PC-3 (cell line): Measurements from ENCODE around the gene KIAA1328. TPM values are rescaled to one million over a fixed set of nuclear protein-coding genes. Genes with fewer than 3 reads are reported as not detected.

ENCODE experiments used
- ATAC-seq: fragments of 200-7000 bp; cut with Tn5 transposase; 2 replicates; pipeline ENCODE4 v1.9.1; 2020; ENCODE audit warnings: mild to moderate bottlenecking, moderate library complexity
- BruUV-seq: library from RNA; stranded (reverse); fragments of 400-500 nt; replicated peaks from 2 replicates; lab custom pipeline; 2021; lab: Mats Ljungman, UMichigan
- CTCF ChIA-PET: fragments of 300-600 bp; sonication (Branson Sonifier 250); formaldehyde crosslinking; loops from one replicate; lab custom pipeline; 2022; ENCODE audit warnings: antibody characterized with exemption; lab: Charles Lee
- POLR2A ChIA-PET: fragments of 300-600 bp; sonication (Branson Sonifier 250); formaldehyde crosslinking; loops from one replicate; lab custom pipeline; 2022; ENCODE audit warnings: antibody characterized with exemption; ENCODE audit not compliant: unreplicated experiment; lab: Charles Lee
- DNase-seq: peaks from one replicate; pipeline ENCODE4 v3.0.0-alpha.2; 2015
- H2AFZ ChIP-seq: fragments of 300-600 bp; sonication (generic); 2 replicates; pipeline ENCODE4 v1.6.0; 2016; ENCODE audit warnings: antibody characterized with exemption, low read length
- H3F3A ChIP-seq: fragments of 300-600 bp; sonication (generic); one replicate; pipeline ENCODE4 v1.6.0; 2017; ENCODE audit warnings: antibody characterized with exemption, low read length, control low read depth, mild to moderate bottlenecking; ENCODE audit not compliant: unreplicated experiment
- H3K27ac ChIP-seq: fragments of 300-600 bp; sonication (generic); 2 replicates; pipeline ENCODE4 v1.5.1; 2016; ENCODE audit warnings: mild to moderate bottlenecking, low read length
- H3K27me3 ChIP-seq: fragments of 300-600 bp; sonication (generic); 2 replicates; pipeline ENCODE4 v1.6.1; 2016; ENCODE audit warnings: low read length, mixed read lengths
- H3K36me3 ChIP-seq: fragments of 300-600 bp; sonication (generic); 2 replicates; pipeline ENCODE4 v1.6.1; 2016; ENCODE audit warnings: low read depth, mixed run types, low read length, mixed read lengths
- H3K4me1 ChIP-seq: fragments of 300-600 bp; sonication (generic); 2 replicates; pipeline ENCODE4 v1.5.1; 2016; ENCODE audit warnings: low read length; ENCODE audit not compliant: insufficient read depth
- H3K4me2 ChIP-seq: fragments of 300-600 bp; sonication (generic); 2 replicates; pipeline ENCODE4 v1.6.0; 2016; ENCODE audit warnings: low read length
- H3K4me3 ChIP-seq: fragments of 300-600 bp; sonication (generic); 2 replicates; pipeline ENCODE4 v1.5.1; 2016; ENCODE audit warnings: mild to moderate bottlenecking, low read length, mixed read lengths
- H3K79me2 ChIP-seq: fragments of 300-600 bp; sonication (generic); 2 replicates; pipeline ENCODE4 v1.6.1; 2017; ENCODE audit warnings: low read length, mixed read lengths
- H3K9ac ChIP-seq: fragments of 300-600 bp; sonication (generic); 2 replicates; pipeline ENCODE4 v1.6.0; 2016; ENCODE audit warnings: mild to moderate bottlenecking, low read length
- H3K9me2 ChIP-seq: fragments of 300-600 bp; sonication (generic); replicated peaks from 2 replicates; pipeline ENCODE4 v1.6.1; 2016; ENCODE audit warnings: mixed run types, low read length, mixed read lengths
- H3K9me3 ChIP-seq: fragments of 300-600 bp; sonication (generic); 2 replicates; pipeline ENCODE4 v1.6.1; 2016; ENCODE audit warnings: low read length, mixed read lengths
- H4K20me1 ChIP-seq: fragments of 300-600 bp; sonication (generic); 2 replicates; pipeline ENCODE4 v1.6.1; 2016; ENCODE audit warnings: low read length, mixed read lengths
- CTCF ChIP-seq: fragments of 300-600 bp; sonication (generic); conservative IDR thresholded peaks from 2 replicates; pipeline ENCODE4 v1.5.1; 2017; ENCODE audit warnings: antibody characterized with exemption, low read depth, mild to moderate bottlenecking, low read length
- EZH2 ChIP-seq: fragments of 300-600 bp; sonication (generic); IDR thresholded peaks from one replicate; pipeline ENCODE4 v1.6.1; 2017; ENCODE audit warnings: antibody characterized with exemption, mild to moderate bottlenecking, low read length; ENCODE audit not compliant: unreplicated experiment
- EZH2phosphoT487 ChIP-seq: fragments of 300-600 bp; sonication (generic); IDR thresholded peaks from 2 replicates; pipeline ENCODE4 v1.6.1; 2018; ENCODE audit warnings: mild to moderate bottlenecking, antibody characterized with exemption, low read length, borderline replicate concordance
- intact Hi-C: fragments of 100-400 bp; cut with micrococcal nuclease; formaldehyde crosslinking; loops from 2 replicates; pipeline ENCODE4 v1.9.0; 2023
- total RNA-seq: library from RNA; depleted of rRNA; stranded (reverse); fragments of >200 nt; gene quantifications from 2 replicates; pipeline ENCODE4 v1.2.3, GENCODE V29; 2014

The KIAA1328 gene
- total RNA-seq, 1 experiment from 2014 or later: 4.4 TPM

DNA sequence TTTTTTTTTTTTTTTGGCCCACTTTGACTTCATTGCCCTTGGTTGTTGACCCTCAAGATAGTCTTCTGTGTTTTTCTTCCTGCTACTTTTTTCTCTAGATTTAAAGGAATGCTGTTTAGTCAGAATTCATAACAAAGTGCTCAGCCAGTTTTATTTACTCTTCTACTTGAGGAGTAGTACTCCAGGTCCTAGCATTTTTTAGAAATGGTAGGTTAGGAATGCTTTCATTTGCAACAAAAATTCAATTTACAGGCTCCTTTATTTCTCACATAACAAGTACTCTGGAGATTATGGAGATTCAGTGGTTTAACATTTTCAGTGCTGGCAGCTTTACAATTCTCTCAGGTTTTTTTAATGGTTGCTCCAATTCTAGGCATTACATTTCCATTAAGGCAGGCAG is 58.2 kb downstream of the KIAA1328 start:
- Histone ChIP-seq H3K27ac (no peak overlapping the region), H3K9me2 (no peaks in the 10 kb centered on the region), H3K27me3 (no peaks in the 10 kb centered on the region), H3K36me3 (no peaks in the 10 kb centered on the region), H3K4me2 (no peak overlapping the region), H3K9me3 (no peaks in the 10 kb centered on the region), H3K79me2 (no peaks in the 10 kb centered on the region), H3F3A (no peaks in the 10 kb centered on the region), H3K4me1 (no peaks in the 10 kb centered on the region), H2AFZ (no peak overlapping the region), H3K4me3 (no peak overlapping the region), H4K20me1 (no peaks in the 10 kb centered on the region), H3K9ac (no peak overlapping the region)
- CTCF ChIA-PET: no interaction called here
- POLR2A ChIA-PET: no interaction called here
- DNase-seq (no peak), ATAC-seq (no peak)
- intact Hi-C loops: loop anchor here (10.0 kb wide), 1 partner anchor 52 kb away; no protein-coding TSS in a partner anchor
- BruUV-seq: no TSS peak
- TF ChIP-seq CTCF: no peak
- no peak for TF ChIP-seq EZH2
- TF ChIP-seq EZH2phosphoT487: no peak

- ATAC-seq: no peak
- TF ChIP-seq CTCF (no peak), EZH2phosphoT487 (no peak), EZH2 (no peak)
- intact Hi-C loops: loop anchor here (10.0 kb wide), 1 partner anchor 53 kb away; no protein-coding TSS in a partner anchor
- Histone ChIP-seq H3K79me2 (no peaks in the 10 kb centered on the region), H3K4me3 (no peak overlapping the region), H3K4me2 (no peak overlapping the region), H3K4me1 (no peaks in the 10 kb centered on the region), H3K36me3 (no peaks in the 10 kb centered on the region), H2AFZ (no peak overlapping the region), H4K20me1 (no peaks in the 10 kb centered on the region), H3F3A (no peaks in the 10 kb centered on the region), H3K9me2 (no peaks in the 10 kb centered on the region), H3K9ac (no peak overlapping the region), H3K9me3 (no peaks in the 10 kb centered on the region), H3K27me3 (no peaks in the 10 kb centered on the region), H3K27ac (no peak overlapping the region)
- ChIA-PET POLR2A (no interaction called here), CTCF (no interaction called here)
- no TSS peak for BruUV-seq
- DNase-seq: no peak
Observed at GRCh38 chr18:36887864-36888263, 58.9 kb downstream of the KIAA1328 start.

DNA sequence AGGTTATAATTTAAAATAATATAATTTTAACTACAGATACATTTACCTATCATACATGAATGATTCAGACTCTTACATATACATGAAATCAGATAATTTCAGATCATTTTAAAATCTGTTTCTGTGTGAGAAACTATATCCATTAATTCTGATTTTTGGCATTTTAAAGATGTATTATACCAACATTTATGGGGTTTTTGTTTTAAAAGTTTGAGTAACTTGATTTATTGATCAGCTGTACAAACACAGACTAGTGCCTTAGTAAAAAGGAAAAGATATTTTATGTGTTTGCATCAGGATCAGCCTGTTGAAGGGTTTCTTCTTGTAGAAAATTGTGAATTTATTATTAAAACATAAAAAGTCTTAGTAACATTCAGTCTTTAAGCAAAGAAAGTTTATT is 59.9 kb downstream of the KIAA1328 start:
- Histone ChIP-seq H3K4me3 (no peak overlapping the region), H2AFZ (no peak overlapping the region), H4K20me1 (no peaks in the 10 kb centered on the region), H3K4me1 (no peaks in the 10 kb centered on the region), H3K79me2 (no peaks in the 10 kb centered on the region), H3K4me2 (no peak overlapping the region), H3K36me3 (no peaks in the 10 kb centered on the region), H3F3A (no peaks in the 10 kb centered on the region), H3K9me2 (no peaks in the 10 kb centered on the region), H3K9ac (no peak overlapping the region), H3K9me3 (no peaks in the 10 kb centered on the region), H3K27me3 (no peaks in the 10 kb centered on the region), H3K27ac (no peak overlapping the region)
- ATAC-seq (no peak), DNase-seq (no peak)
- ChIA-PET CTCF (no interaction called here), POLR2A (no interaction called here)
- no peak for TF ChIP-seq EZH2phosphoT487
- no peak for TF ChIP-seq EZH2
- no TSS peak for BruUV-seq
- intact Hi-C loops: loop anchor here (10.0 kb wide), 1 partner anchor 54 kb away; no protein-coding TSS in a partner anchor
